NCI-H1417 (cell line): ENCODE measurements around the gene ENOX1.

ENCODE experiments used
- DNase-seq, 3 experiments: peaks; one replicate each; lab custom pipeline; 2025; lab: John Stamatoyannopoulos, UW

ENOX1 gene

DNA sequence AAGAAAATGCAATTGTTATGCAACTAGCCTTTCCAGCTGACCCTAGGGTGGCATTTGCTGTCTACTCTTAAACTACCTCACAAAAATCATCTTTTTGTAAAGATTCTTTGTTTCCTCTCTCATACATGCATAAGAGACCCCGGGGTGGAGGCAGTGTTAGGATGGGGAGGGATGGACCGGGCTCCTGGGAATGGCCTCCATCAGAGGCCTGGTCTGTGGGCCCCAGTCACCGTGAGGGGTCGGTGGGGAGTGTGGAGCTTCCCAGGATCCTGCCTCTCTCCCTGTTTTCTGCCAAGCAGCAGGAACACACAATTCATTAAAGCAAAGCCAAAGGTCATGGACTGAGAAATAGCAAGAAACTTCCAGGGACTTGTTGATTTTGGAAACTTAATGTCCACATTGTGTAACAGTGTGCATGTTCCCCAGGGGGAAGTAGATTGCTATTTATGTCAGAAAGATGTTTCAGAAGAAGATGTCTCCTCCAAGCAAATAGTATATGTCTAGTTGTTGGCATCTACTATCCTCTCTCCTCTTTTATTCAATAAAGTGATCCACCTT is 241.4 kb downstream of the ENOX1 start:
- DNase-seq: no peak

GRCh38 chr13:43544631-43545030 is 242.1 kb downstream of the ENOX1 start:
- DNase-seq: no peak

- no peak for DNase-seq
Measured at GRCh38 chr13:43544011-43544410, 242.8 kb downstream of the ENOX1 start.

DNA sequence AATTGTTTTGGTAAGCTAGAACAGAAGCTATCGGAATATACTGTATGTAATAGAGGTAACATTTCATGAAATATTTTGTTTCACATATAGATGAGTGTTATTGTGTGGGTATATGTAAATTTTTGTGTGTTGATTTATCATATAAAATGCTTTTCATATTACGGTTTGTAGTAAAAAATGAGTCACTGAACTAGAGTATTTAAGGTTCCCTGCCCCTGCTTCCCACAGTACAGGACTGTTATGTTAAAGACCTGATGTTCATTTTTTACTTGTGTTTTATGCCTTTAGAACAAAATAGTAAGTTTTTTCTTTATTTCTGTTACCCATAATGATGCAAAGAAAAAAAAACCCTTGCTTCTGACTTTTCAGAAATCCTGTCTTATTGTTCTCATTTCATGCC is 243.4 kb downstream of the ENOX1 start:
- no peak for DNase-seq

GRCh38 chr13:43537124-43537523 is 249.6 kb downstream of the ENOX1 start:
- no peak for DNase-seq

- peak in 1 of 3 experiments; percentile 3 for DNase-seq
Measured at GRCh38 chr13:43529796-43530195, 257.0 kb downstream of the ENOX1 start.

- DNase-seq: no peak
Measured at GRCh38 chr13:43528992-43529391, 257.8 kb downstream of the ENOX1 start.

GRCh38 chr13:43522788-43523187 is 264.0 kb downstream of the ENOX1 start:
- no peak for DNase-seq

DNA sequence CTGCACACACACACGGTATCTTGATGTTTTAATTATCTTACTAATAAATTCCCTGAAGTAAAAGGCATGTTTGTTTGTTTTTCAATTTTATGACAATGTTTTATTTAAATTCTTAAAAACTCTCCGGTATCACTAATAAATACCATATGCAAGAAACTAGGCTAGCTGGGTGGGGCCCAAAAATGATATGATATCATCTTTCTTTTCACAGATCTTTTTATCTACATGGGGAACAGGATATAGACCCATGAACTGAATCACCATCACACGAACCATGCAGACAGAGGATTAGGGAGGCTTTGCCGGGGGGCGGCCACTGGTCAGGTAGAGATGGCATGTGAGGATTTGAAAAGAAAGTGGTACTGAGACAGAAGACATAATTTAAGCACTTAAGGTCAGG is 266.4 kb downstream of the ENOX1 start:
- no peak for DNase-seq

- no peak for DNase-seq
Measured at GRCh38 chr13:43518833-43519232, 267.9 kb downstream of the ENOX1 start.

DNA sequence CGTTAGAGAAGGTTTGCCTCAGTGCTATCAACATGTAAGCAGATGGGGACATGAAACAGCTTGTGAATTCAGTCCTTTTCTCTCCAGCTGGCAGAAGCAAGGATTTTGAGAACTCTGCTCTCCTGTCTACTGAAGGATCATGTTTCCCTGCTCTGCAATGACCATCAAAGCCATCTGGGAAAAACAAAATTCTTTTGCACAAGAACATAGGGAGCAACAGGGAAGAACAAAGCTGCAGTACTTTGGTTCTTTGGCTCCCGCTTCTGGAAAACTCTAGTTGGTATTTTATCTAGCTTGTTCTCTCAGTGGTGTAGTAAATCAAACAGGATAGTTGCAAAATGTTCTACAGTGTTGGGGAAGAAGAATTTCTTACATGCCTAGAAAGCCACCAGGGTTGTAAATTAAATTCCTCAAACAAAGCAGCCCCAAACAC is 270.4 kb downstream of the ENOX1 start:
- DNase-seq: no peak

GRCh38 chr13:43515531-43515930 is 271.2 kb downstream of the ENOX1 start:
- no peak for DNase-seq

GRCh38 chr13:43514311-43514710 is 272.5 kb downstream of the ENOX1 start:
- no peak for DNase-seq

DNA sequence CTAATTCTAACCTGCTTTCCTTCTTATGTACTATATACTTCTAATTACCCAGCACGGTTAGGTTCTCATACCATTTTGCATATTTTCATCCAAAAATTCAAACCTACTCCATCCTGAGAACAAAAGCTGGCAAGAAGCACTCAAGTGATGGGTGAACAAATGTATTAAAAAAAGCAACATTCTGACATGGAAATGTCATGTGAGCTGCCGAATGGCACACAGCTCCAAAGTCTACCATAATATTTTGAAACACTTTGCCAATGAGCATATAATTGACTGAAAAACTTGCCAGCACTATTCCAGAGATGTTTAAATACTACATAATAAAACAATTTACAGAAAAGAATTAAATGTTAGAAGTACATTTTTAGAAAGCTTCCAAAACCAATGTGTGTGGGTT is 274.6 kb downstream of the ENOX1 start:
- DNase-seq: no peak

- no peak for DNase-seq
Measured at GRCh38 chr13:43510956-43511901, 275.5 kb downstream of the ENOX1 start.

GRCh38 chr13:43495732-43496131 is 291.0 kb downstream of the ENOX1 start:
- DNase-seq: no peak

DNA sequence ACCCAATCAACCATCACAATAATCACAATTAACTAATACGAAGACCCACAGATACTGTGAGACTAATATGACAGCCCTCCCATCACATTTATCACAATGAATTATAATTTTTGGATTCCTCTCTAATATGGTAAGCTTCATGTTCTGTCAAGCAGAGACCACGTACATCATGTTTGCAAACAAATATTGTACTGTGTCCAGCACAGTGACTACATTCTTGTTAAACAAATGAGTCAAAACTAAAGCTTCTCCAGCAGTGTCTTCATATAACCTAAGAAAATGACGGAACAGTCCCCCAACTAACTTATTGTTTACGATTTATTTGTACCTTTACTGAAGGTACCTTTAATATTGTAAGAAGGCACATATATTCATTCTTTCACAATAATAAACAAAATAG is 292.6 kb downstream of the ENOX1 start:
- DNase-seq: no peak

DNA sequence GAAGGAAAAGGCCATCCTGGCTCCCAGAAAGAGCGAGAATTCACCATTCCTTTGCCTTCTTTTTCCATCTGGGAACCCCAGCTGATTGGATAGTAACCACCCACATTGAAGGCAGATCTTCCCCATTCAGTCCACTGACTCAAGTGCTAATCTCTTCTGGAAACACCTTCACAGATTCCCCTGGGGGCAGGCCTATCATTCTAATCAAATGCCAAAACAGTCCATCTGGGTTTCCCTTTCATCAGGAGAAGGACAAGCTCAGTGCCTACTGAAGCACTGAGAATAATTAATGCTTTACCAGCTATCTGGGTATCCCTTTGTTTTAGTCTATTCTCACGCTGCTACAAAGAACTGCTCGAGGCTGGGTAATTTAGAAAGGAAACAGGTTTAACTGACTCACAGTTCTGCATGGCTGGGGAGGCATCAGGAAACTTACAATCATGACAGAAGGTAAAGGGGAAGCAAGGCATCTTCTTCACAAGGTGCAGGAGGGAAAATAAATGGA is 293.2 kb downstream of the ENOX1 start:
- peak in 1 of 3 experiments; percentile 2 for DNase-seq

DNA sequence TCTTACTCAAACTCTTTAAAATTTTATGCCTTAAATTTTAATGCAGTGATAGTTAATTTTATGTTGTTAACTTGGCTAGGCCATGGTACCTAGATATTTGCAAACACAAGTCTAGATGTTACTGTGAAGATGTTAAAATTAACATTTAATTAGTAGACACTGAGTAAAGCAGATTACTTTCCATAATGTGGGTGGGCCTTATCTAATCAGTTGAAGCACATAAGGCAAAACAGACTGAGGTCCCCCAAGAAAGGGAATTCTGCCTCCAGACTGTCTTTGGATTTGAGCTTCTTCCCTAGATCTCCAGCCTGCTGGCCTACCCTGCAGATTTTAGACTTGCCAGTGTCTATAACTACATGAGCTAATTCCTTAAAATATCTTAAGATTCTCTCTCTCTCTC is 294.0 kb downstream of the ENOX1 start:
- DNase-seq: no peak

DNA sequence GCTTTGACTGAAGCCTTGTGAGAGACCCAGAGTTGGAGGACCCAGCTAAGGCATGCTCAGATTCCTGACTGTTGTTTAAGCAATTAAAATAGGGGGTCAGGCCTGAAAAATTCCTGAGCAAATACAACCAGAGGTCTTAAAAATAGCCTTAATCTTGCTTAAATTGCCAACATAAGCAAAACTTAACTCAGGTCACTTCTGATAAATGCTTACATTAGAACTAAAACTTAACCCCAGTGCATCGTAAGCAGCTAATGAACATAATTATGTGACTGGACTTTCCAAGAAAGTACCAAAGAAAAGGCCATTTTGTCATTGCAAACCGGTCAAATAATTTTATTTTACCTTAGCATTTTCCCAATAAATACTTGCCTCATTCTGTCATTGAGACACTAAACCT is 294.5 kb downstream of the ENOX1 start:
- no peak for DNase-seq

GRCh38 chr13:43489233-43489632 is 297.5 kb downstream of the ENOX1 start:
- DNase-seq: no peak

GRCh38 chr13:43487885-43488284 is 298.9 kb downstream of the ENOX1 start:
- DNase-seq: no peak

GRCh38 chr13:43487461-43487860 is 299.3 kb downstream of the ENOX1 start:
- no peak for DNase-seq
